HepG2 (cell line): Measurements from ENCODE around the gene SERBP1.

ENCODE experiments used
- BRCA1 ChIP-seq: sonication (generic); formaldehyde crosslinking; IDR thresholded peaks from 2 replicates; pipeline ENCODE4 v1.4.0; 2020; ENCODE audit warnings: missing genetic modification reagents
- CTCF ChIP-seq: sonication (generic); formaldehyde crosslinking; IDR thresholded peaks from 2 replicates; pipeline ENCODE4 v1.5.0; 2020; ENCODE audit warnings: mild to moderate bottlenecking, missing genetic modification reagents, moderate library complexity
- NFYB ChIP-seq: sonication (generic); formaldehyde crosslinking; IDR thresholded peaks from 2 replicates; pipeline ENCODE4 v1.4.0; 2020; ENCODE audit warnings: missing genetic modification reagents
- POLR2AphosphoS5 ChIP-seq: IDR thresholded peaks from 2 replicates; pipeline ENCODE4 v1.6.1; 2012; ENCODE audit warnings: low read depth, low read length
- SALL2 ChIP-seq: sonication (generic); formaldehyde crosslinking; IDR thresholded peaks from 2 replicates; pipeline ENCODE4 v1.8.1; 2023; ENCODE audit warnings: mild to moderate bottlenecking, missing genetic modification reagents, inconsistent platforms

GRCh38 chr1:67451356-67451755 lies 21.2 kb upstream of the SERBP1 start:
- TF ChIP-seq POLR2AphosphoS5 (no peak), NFYB (CRISPR knock-in tag) (no peak), CTCF (CRISPR knock-in tag) (no peak), BRCA1 (CRISPR knock-in tag) (no peak), SALL2 (CRISPR knock-in tag) (no peak)
